Activated CD8-positive, alpha-beta memory T cell treated with anti-CD3 and anti-CD28 coated beads for 24 hours (primary cell): ENCODE data around the gene TACO1.

Experiments
- DNase-seq: peaks from one replicate; pipeline ENCODE4 v3.0.0-alpha.2; 2020

Gene TACO1

GRCh38 chr17:63641692-63642448 is 41.2 kb downstream of the TACO1 start:
- no peak for DNase-seq

DNA sequence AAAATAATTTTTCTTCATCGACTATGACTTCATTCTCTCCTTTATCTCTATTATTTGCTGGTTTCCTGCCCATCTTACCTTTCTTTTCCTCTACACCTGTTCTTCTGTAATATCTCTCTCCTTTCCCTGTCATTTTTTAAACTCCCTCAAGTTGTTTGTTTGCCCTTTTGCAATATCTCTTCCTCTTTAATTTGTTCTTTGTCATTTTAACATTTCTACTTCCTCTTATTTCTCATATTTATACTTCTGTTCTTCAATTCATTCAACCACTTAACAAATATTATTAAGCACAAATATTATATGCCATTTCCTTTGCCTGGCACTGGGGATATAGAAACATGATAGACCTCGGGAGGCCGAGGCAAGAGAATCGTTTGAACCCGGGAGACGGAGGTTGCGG is 44.2 kb downstream of the TACO1 start:
- DNase-seq = no peak

DNA sequence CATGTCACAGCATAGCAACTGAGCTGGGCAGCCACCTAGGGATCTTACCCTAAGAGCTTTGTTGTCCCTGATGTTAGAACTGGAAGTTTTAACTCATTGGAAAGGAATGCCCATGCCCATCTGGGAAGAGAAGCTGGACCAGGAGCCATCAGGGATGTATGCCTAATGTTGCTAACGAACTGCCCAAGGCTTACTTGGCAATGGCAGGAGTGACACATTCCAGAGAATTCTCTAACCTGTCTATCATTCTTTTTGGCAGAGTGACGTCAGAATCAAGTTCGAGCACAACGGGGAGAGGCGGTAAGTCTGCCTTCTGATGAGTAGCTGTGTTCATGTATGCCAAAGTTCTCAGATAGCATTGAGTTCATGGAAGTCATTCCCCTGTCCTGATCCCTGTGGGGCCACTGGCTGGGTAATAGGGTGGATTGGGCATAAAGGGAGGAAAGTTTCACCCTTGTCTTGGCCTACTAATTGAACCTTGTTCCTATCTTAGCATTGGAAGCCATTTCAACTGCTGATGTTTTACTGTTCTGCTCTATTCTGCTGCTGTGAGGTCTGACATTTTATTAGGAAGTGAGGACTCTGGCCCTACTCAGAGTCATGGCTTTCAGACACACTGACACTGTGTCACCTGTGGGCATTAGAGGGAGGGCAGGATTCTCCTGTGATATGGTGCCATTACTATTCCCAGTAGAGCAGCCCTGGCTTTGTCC is 45.2 kb downstream of the TACO1 start:
- DNase-seq = no peak

DNA sequence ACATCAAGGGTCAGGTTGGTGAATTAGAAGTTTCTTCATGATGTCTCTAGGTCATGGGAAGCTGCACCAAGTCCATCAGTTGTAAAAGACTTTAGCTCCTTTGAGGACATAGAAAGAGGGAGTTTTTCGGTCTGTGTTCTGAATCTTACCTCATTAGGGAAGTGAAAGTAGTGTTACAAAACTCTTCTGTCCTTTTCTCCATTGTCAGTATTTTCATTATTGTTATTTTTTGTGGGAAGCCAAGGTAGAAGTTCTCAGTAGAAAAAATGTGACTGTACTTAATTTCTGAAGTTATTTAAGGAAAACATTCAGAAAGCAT is 45.8 kb downstream of the TACO1 start:
- no peak for DNase-seq

DNA sequence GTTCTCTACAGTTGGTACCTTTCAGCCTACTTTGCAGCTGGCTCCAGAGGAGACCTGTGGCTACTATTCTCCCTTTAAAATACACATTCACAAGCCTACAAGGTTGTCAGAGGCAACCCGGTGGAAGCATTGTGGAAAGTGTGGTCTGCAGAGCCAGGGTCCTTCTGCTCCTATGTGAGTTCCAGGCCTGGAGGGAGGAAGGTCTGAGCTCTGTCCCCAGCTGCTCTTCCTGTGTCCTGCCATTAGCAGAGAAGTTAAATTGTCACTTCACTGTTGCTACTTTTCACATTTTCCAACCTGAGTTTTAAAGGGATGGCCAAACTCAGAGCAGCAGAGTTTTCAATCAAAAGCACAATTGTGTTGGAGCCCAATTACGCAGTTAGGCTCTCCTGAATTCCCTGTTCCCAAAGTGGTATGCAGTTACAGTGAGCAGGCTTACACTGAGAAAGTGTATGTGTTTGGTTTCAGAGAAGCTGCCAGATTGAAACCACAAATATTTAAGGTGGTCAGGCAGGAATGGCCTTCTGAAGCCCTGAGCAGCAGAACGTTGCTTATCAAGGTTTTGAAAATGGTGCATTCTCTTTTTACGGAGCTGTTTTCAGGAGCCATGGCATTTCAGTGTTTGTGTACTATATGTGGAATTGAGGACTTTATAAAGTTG is 46.5 kb downstream of the TACO1 start:
- DNase-seq = no peak

DNA sequence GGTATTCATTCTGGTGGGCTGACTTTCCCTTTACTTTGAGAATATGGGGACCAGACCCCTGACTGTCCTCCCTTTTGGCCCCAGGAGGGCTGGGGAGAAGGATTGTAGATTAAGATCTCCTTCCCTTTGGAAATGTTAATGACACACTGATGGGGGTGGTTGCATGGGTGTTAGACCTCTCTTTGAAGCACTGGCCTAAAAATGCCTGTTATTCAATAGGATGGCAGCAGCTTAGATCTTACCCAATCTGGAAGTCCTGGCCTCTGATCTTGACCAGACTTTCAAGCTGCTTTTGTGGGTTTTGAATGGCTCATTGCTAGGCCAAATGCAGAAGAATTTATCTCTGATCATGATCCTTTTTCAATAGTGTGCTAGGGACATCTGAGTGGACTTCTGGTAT is 47.2 kb downstream of the TACO1 start:
- DNase-seq = no peak

DNA sequence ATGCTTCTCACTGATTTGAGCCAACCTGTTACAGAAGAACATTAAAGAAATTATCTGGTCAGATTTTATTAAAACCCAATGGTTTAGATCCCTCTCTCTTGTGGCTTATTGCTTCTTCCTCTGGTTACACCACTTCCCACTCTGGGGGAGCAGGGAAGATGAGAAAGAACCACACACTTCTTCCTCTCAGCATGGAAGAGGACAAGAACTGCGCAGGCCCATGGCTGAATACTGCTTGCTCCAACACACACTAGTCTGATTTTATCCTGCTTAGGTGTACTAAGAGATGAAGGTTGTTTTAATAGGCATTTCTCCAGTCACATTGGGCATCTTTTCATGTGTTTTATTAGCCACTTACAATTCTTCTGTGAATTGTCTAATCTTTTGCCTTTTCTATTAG is 49.1 kb downstream of the TACO1 start:
- DNase-seq = no peak

DNA sequence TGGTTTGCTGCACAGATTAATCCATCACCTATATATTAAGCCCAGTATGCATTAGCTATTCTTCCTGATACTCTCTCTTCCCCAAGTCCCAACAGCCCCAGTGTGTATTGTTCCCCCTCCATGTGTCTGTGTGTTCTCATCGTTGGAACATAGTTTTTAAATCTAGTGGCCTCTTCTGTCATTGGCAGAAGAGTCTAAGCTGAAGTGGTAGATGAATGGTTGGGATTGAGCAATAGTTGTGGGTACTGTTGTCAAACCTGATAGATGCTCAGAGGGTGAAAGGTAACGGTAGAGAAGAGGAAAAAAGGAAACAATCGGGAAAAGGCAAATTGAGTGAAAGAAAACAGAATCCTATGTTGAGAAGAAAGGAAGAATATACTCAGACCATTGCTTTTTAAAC is 51.4 kb downstream of the TACO1 start:
- DNase-seq = no peak

DNA sequence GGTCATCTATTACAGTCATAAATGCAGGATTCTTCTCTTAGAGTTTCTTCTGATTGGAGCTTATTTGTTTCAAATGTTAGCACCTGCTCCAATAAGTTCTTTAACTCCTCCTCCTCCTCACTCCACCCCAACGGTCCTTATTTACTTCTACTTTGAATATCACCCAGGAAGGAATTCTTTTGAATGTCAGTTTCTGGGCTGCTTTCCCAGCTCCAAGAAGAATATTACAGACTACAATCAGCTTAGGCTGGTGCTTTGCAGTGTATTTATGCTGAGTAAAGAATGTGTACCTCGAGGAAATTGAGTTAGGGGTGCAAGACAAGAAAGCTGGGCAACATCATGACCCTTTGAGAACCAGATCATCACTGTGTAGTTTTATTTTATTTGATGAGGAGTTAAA is 52.4 kb downstream of the TACO1 start:
- no peak for DNase-seq

DNA sequence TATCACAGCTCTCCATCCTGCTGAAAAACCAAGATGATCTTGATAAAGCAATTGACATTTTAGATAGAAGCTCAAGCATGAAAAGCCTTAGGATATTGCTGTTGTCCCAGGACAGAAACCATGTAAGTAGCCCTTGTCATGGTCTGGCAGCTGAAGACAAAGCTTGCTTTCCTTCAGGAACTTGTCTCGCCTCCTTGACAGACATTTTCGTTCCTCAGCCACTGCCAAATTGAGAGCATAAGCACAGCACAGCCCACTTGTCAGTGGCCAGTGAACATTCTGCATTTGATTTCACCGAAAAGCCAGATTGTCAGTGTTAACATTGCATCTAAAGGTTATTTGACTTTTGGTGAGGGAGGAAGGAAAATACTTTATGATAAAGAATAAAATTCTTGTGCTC is 57.1 kb downstream of the TACO1 start:
- no peak for DNase-seq
